Measurements from ENCODE around the gene ARMC7.
"Not testable (repeated sequence)": the region's sequence is repeated elsewhere in the genome, so short reads cannot be mapped to it uniquely, and the experiment has no call there.

The ARMC7 gene

GRCh38 chr17:75130059-75130631 lies 20.4 kb downstream of the ARMC7 start:
- DNase-seq = no peak

GRCh38 chr17:75130632-75131277 lies 21.0 kb downstream of the ARMC7 start:
- DNase-seq = peak; percentile 70

GRCh38 chr17:75131278-75132017 lies 21.7 kb downstream of the ARMC7 start, which contains the start of gene NT5C:
TSS of gene NT5C (minus strand) at chr17:75131742. CDS start at chr17:75131707, 35 bp downstream.
- peak; percentile 80 for DNase-seq

GRCh38 chr17:75132018-75133000 lies 22.5 kb downstream of the ARMC7 start:
- DNase-seq = not testable (repeated sequence)

GRCh38 chr17:75133001-75133400 lies 23.2 kb downstream of the ARMC7 start:
- no peak for DNase-seq

- not testable (repeated sequence) for DNase-seq
Measured at GRCh38 chr17:75133607-75134347, 24.0 kb downstream of the ARMC7 start.

- no peak for DNase-seq
Measured at GRCh38 chr17:75135452-75135851, 25.7 kb downstream of the ARMC7 start.

- no peak for DNase-seq
Measured at GRCh38 chr17:75135946-75136345, 26.2 kb downstream of the ARMC7 start.

GRCh38 chr17:75137762-75138161 lies 28.0 kb downstream of the ARMC7 start:
- DNase-seq = not testable (repeated sequence)

GRCh38 chr17:75138519-75138918 lies 28.8 kb downstream of the ARMC7 start:
- DNase-seq = no peak

GRCh38 chr17:75142236-75142971 lies 32.6 kb downstream of the ARMC7 start:
- DNase-seq = no peak

- DNase-seq = no peak
Measured at GRCh38 chr17:75144816-75145512, 35.2 kb downstream of the ARMC7 start.

GRCh38 chr17:75146592-75146991 lies 36.8 kb downstream of the ARMC7 start:
- no peak for DNase-seq

GRCh38 chr17:75147878-75148546 lies 38.2 kb downstream of the ARMC7 start:
- no peak for DNase-seq

GRCh38 chr17:75151930-75152329 lies 42.2 kb downstream of the ARMC7 start:
- no peak for DNase-seq

GRCh38 chr17:75152523-75152921 lies 42.8 kb downstream of the ARMC7 start:
- no peak for DNase-seq

- DNase-seq = peak; percentile 22
Measured at GRCh38 chr17:75152922-75153779, 43.4 kb downstream of the ARMC7 start.

GRCh38 chr17:75153780-75154194 lies 44.0 kb downstream of the ARMC7 start:
- no peak for DNase-seq

Measured in fibroblast of skin of abdomen (primary cell).